HG03108 (cell line): ENCODE data around the gene THSD4.
"Not testable (repeated sequence)": the region's sequence is repeated elsewhere in the genome, so short reads cannot be mapped to it uniquely, and the experiment has no call there.

ENCODE experiments used
- ATAC-seq: cut with Tn5 transposase; IDR thresholded peaks from one replicate; pipeline ENCODE4 v1.9.1; 2021; ENCODE audit warnings: moderate library complexity; ENCODE audit not compliant: unreplicated experiment

The THSD4 gene

DNA sequence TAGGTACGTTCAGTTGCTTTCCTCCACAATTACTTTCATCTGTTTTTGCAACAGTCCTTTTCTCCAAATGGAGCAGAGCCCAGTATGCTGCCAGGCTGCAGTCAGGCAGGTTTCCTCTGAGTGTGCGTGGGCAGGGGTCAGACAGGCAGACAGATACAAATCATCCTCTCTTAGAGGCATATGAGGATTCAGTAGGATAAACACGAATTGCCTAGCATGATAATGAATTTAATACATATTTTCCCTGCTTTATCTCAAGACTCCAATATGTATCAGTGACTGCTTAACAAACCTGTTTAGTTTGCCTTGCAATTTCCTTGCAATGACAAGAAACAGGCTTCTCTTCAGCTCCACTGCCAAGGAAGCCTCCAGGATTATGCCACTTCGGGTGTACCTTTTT is 554.4 kb downstream of the THSD4 start:
- ATAC-seq, result no peak

DNA sequence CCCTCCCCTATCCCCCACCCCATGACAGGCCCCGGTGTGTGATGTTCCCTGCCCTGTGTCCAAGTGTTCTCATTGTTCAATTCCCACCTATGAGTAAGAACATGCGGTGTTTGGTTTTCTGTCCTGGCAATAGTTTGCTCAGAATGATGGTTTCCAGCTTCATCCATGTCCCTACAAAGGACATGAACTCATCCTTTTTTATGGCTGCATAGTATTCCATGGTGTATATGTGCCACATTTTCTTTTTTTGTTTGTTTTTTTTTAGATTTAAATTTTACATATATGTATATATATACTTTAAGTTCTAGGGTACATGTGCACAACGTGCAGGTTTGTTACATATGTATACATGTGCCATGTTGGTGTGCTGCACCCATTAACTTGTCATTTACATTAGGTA is 555.0 kb downstream of the THSD4 start:
- not testable (repeated sequence) for ATAC-seq

DNA sequence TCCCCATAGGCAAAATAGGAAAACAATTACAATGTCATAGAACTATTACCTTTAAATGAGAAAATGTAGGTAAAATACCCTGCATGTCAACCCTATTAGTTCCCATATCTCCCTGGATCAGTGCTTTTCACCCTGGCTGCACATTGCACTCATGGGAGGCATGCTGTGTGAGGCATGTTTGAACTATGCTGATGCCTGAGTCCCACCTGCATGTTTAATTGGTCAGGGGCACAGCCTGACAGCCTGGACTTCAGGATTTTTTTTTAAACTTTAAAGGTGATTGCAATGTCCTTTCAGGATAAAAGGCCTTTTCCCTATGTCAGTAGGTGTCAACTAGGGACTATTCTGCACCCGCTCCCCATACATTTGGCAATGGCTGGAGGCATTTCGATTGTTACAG is 559.1 kb downstream of the THSD4 start:
- ATAC-seq, result no peak

DNA sequence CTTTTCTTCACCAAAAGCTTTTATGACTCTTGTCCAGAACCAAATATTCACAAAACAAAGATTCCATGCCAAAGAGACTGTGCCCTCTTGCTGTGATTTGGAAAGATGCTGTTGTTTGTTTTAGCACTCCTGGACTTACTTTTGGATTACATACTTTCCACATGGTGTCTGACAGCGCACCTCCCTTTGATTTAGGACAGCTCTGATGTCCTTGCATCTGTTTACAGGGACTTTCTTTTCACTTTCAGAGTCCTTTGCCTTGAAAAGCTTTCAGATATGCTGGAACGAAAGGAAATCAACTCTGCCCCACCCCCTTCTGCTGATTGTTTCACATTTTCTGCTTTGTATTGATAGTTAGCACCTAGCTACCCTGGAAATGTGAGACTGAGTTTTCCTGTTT is 562.1 kb downstream of the THSD4 start:
- ATAC-seq, result no peak

DNA sequence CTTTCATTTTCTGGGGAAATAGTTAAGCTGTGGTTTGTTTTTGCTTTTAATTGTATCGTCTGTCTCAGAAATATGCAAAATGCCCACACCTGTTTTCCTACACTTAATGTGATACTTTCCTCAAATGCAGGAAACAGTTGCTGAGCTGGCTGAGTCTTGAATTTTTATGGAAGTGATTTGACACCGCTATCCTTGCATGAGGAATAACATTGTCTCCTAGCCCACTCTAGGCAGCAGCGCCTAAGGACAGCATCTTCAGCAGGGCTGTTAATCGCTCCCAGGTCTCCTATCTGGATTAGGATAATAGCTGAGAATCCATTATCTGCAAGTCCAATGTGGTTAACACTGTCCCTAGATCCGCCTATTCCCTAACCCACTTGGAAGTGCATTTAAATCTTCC is 562.5 kb downstream of the THSD4 start:
- ATAC-seq, result no peak

DNA sequence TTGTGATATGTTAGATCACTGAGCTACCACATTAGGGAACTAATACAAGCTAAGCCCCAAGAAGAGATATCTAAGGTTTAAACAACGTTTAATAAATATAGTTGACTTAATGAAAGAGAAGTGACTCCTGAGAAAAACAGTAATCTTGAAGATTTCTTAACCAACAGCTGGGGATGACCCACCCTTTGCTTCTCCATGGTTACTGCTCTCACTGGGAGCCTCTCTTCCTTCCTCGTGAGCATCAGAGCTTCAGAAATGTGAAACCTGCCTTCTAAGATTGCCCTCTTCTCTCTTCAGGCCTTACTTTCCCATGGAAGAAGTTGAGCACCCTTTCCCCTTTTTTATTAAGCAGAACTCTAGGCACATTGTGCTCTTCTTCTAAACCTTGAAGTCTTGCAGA is 562.9 kb downstream of the THSD4 start:
- no peak for ATAC-seq

DNA sequence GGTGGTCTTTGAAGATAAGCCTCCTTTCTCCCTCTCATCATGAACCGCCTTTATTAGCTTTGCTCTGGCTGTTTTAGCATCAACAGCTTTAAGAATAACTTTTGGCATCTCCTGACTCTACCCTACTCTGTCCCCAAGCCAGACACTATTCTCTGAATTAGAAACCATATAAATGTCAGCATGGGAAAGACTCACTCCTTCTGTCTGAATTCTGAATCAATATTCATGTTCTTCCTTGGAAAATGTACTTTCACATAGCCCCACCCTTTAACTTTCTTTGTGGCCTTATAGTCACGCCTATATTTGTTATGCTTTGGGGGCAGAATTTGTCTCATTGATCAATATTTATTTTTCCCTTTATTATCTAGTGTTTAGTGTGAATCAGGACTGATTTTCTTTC is 563.3 kb downstream of the THSD4 start:
- ATAC-seq, result no peak

DNA sequence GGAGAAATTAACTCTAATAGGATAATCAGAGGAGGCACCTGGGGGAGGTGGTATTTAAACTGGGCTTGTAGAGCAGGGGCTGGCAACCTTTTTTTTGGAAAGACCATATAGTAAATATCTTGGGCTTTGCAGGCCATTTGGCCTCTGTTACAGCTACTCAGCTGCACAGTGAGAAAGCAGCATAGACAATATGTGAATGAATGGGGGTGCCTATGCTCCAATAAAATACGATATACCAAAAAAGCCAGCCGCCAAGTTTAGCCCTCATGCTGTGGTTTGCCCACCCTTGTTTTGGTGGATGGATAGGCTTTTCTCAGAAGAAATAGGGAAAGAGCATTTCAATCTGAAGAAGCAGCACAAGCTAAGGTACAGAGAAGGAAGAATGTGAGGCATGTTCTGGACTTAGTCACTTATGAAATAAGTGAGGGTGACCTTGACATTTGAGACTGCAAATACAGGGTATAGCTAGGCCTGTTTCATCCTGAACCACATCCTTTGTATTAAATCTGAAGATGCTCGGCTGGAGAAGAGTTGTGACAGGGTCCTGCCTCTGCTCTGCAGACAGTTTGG is 564.0 kb downstream of the THSD4 start:
- ATAC-seq, result no peak

DNA sequence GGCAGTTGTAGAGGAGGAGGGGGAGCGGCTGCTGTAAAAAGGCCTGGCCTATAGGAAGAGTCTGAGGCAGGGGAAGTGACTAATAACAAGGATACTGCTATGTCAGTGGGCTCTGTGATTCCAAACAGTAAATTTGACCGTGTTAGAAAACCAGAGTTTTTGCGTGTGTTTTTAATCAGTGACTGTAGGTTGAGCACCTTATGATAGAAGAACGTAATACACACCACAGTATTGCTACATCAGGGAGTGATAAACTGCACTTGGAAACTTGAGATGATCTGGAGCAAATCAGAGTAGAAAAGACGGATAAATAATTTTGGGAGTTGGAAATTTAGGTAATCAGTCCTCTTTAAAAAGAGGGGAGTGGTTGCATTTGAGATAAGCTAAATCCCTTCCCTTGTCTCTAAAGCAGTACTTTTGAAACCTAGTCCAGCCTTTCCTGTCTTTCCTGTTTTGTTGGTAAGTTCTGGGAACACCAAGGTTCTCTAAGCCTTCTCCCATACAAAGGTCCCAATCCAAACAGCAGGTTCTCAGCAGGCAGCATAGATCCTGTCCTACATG is 564.6 kb downstream of the THSD4 start:
- ATAC-seq, result no peak

DNA sequence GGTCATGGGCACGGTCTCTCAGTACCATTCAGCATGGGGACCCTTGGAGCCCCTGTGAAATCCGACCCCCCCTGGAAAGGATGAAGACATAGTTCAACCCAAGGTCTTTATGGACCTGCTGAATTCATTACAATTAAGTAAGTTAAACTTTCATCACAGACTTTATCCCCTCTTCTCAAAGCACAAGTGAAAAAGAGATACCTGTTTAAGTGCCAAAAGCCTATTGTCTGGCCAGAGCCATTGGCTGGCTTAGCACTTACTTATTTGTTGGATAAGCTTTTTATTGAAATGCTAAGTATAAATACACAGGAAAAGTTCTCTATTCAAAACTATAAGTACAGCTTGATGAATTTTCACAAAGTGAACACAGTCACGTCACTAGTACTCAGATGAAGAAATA is 566.7 kb downstream of the THSD4 start:
- no peak for ATAC-seq

DNA sequence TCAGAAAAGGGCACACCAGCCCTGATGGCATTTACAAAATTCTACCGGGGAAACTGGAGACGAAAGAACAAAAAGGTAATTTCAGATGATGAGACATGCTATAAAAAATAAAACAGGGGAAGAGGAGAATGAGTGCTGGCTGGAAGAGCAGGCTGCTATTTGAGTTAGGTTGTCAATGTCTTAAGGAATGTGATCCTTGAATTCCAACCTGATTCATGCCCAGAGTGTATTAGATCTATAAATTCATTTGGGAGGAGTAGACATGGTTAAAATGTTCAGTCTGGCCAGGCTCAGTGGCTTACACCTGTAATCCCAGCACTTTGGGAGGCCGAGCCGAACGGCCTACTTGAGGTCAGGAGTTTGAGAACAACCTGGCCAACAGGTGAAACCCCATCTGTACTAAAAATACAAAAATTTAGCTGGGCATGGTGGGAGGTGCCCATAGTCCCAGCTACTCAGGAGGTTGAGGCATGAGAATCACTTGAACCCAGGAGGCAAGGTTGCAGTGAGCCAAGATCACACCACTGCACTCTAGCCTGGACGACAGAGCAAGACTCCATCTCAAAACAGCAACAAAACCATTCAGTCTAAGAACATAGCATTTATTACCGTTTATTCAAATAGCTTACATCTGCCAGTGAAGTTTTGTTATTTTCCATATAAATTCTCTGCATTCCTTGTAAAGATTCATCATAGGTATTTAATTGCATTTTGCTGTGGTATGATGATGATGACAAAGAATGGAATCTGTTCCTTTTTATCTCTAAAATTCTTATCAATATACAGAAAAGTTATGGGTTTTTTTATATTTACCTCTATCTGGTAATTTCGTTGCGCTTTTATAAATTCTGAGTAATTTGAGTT is 568.4 kb downstream of the THSD4 start:
- no peak for ATAC-seq

DNA sequence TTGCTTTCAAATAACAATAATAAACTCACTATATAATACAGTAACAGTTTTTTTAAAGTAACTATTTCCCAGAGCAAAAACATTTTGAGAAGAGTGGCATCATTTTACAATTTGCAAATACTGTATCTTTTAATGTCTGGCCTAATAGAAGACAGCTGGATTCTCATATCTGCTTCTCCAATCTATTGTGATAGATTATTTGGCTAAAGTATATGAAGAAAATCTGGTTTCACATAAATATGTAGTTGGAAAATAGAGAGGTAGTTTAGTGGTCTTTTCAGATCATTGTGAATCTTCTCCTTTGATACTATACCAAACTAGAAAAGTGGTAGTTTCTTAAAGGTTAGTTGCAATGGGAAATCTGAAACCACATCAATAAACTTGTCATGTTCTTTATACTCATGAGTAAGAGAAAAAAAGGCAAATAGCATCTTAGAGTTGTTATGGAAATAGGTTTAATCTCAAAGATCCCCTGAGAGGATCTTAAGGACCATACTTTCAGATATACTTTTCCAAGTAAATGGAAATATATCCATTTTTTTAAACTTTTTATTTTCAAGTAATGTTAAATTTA is 570.2 kb downstream of the THSD4 start:
- ATAC-seq, result no peak

DNA sequence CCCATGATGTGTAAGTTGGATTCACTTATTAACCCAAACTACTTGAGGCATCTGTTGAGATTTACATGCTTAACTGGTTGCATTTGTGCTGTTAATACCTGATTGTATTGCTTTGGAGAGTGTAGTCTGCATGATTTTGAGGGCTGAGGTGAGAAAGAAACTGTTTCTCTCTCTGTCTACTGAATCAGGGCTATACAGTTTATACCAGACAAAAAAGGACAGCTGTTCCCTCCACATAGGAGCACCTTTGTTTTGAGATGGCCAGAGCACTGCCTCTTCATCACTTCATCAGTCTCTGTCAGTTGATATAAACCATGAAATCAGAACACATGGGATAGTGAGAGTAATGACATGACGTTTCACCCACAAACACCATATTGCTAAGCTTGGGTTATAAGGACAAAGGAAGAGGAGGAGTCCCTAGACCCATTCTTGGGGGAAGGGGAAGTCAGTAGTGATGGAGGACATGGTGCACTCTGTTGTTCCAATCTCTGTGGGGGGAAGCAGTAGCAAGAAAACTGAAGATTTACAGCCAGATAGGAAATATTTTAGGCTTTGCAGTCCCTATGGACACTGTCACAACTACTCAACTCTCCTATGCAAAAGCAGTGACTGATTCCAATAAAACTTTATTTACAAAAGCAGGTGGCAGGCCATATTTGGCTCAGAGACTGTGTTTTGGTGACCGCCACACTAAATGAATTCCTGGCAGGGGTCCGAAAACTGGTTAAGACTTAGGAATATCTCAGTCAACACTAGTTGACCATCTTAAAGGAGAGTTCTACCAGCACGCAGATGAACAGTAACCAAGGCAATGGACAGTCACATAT is 571.2 kb downstream of the THSD4 start:
- no peak for ATAC-seq

DNA sequence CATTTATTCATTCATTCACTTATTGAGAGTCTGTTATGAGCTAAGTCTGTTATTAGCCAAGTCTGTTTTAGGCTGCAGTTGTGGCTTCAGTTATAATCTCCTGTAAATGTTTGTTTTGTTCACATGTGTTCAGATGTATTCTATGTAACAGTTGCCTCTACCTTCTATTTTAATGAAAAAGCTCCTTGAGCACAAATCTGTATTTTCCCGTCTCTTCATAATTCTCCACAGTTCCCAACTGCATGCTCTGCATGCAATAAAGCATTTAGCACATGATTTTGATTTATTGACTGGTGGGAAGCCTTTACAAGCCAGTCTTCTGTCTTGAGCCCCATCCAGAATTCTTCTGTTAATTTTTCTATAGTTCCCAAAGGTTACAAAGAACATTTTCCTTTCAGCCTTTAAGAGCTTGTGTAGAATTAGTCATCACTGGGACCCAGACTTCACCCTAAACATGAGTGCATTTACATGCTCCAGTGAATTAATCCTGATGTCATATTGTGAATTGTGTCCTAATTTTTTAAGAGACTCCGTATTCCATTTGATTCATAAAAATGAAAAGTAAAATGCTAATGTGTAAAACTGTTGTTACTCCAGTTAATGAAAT is 572.7 kb downstream of the THSD4 start:
- no peak for ATAC-seq

DNA sequence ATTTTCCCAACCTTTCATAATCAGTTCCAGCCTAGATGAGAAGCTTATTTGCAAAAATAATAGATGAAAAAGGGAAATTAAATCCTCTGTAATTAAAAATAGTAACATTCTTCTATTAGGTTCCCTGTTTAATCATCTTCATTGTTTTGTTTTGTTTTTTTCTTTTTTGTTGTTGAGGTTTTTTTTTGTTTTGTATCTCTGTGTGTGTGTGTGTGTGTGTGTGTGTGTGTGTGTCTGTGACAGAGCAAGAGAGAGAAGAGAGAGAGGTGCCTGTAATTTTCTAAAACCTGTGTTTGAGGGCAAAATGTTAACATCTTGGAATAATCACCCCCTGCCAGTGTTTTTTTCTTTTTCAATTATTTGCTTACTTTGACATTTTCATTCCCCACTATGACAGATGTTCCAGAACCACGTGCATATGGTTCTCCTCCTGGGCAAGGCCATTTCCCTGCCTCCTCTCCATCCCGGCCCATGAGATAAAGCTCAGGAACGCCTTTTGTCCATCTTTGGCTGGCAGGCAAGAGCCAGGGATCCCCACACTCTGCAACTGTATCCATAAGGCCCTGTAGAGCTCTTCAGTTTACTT is 573.3 kb downstream of the THSD4 start:
- no peak for ATAC-seq

DNA sequence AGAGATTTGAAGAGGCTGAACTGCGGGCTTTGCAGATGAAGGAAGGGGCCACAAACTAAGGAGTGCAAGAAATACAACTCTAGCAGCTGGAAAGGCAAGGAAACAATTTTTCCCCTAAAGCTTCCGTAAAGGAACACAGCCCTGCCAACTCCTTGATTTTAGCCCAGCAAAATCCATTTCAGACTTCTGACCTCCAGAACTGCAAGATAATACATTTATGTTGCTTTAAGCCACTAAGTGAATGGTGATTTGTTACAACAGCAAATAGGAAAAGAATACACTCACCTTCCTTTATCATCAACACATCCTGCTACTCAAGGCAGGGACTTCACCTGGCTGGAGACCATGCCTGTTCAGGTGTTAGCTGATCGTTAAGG is 575.8 kb downstream of the THSD4 start:
- no peak for ATAC-seq

DNA sequence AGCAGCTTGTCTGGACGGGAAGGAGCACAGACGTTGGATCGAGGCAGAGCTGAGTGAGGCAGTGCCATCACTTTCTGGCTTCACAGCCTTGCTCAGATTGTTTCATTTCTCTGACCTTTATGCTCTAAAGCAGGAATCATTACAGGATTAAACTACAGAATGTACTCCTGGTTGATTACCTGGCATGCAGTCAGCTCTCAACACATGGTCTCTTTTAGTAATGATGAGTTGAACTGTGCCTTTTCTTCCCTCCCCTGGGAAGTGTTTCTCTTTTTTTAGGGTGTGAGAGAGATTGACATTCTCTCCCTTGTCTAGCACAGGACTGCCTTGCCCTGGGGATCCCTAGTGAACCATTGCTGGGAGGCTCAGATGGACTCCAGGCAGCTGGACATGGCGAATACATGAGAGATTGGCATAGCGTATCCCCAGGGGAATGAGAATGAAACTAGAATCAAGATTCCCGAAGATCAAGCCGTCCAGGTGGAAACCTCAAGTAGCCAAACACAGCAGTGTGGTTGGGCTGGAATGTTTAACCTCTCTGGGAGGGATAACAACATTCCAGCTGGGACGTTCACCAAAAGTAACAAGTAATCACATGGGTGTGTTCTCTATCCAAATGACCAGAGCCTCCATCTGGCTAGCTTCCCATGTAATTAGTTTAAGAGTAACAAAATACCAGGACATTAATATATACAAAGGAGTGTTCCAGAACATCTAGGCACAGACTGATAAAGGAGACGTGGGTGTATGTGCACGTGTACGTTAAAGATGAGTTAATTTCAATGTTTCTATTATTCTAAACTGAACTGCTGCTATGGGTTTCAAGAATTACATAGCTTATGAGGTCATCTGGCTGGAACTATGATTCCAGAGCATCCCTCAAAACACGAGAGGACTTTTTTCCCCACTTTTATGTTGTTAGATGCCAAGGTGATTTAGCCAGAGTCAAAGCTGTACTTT is 576.5 kb downstream of the THSD4 start:
- ATAC-seq, result no peak

DNA sequence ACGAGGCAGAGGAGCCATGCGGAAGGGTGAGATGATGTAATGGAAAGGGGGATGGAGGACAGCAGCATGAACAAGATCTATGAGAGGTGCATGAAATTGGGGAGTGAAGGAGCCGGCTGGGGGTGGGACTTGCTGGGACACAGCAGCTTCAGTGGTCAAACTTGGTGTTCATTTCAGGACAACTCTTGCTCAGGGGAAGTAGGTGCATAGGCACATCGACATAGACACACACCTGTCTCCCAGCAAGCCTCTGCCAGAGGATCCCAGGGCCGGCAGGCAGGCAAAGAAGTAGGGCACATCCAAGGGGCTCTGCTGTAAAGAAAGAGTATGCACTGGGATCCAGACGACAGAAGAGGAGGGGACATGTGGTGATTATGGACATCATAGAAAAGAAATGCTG is 582.0 kb downstream of the THSD4 start:
- ATAC-seq, result no peak

DNA sequence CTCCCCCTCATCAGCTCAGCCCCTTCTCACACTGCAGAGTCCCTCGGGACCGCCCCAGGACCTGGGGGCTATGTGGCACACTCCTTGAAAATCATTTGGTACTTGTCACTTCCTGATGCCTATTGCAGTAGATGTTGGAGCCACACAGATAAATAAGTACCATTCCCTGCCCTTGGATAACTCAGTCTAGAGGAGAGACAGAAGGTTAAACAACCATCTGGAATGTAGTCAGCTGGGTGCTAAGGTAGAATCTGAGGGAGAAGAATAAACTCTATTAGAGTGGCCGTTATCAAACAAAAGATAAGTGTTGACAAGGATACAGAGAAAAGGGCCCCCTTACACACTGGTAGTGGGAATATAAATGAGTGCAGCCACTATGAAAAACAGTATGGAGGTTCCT is 582.8 kb downstream of the THSD4 start:
- no peak for ATAC-seq
